SU-DHL-6 (cell line): ENCODE measurements around the gene PF4V1.

Experiments
- CTCF ChIP-seq: fragments of 200-600 bp; sonication (generic); IDR thresholded peaks from one replicate; pipeline ENCODE4 v1.5.1; 2017; ENCODE audit warnings: antibody characterized with exemption, mild to moderate bottlenecking, low read length, moderate library complexity; ENCODE audit not compliant: insufficient read depth, poor library complexity, severe bottlenecking
- EZH2phosphoT487 ChIP-seq: fragments of 200-600 bp; sonication (generic), shearing (Covaris generic); conservative IDR thresholded peaks from 2 replicates; pipeline ENCODE4 v1.6.1; 2018; ENCODE audit warnings: mild to moderate bottlenecking, antibody characterized with exemption, low read length, moderate library complexity, mixed read lengths

- TF ChIP-seq CTCF = no peak
- no peak for TF ChIP-seq EZH2phosphoT487
These were observed 8.8 kb upstream of the PF4V1 start for GRCh38 chr4:73844345-73844744.
